Activated effector memory CD4-positive, alpha-beta T cell treated with Interleukin-2 at 50 U/mL for 16 hours (primary cell): ENCODE measurements around the gene FDXACB1.
"Not testable (repeated sequence)": the region's sequence is repeated elsewhere in the genome, so short reads cannot be mapped to it uniquely, and the experiment has no call there.

Experiments used
- DNase-seq: peaks from one replicate; pipeline ENCODE4 v3.0.0-alpha.2; 2020

The FDXACB1 gene

GRCh38 chr11:111908639-111909305 is 29.8 kb upstream of the FDXACB1 start:
- no peak for DNase-seq

- no peak for DNase-seq
Observed at GRCh38 chr11:111906680-111907079, 27.7 kb upstream of the FDXACB1 start.

DNA sequence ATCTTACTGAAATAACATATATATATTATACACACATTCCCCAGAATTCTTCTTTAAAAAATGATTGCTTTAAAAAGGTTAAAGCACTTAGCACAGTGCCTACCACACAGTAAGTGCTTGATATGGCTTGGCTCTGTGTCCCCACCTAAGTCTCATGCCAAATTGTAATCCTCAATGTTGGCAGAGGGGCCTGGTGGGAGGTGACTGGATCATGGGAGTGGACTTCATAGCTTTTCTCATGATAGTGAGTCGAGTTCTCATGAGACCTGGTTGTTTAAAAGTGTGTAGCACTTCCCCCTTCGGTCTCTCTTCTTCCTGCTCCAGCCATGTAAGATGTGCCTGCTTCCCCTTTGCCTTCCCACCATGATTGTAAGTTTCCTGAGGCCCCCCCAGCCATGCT is 26.4 kb upstream of the FDXACB1 start:
- no peak for DNase-seq

DNA sequence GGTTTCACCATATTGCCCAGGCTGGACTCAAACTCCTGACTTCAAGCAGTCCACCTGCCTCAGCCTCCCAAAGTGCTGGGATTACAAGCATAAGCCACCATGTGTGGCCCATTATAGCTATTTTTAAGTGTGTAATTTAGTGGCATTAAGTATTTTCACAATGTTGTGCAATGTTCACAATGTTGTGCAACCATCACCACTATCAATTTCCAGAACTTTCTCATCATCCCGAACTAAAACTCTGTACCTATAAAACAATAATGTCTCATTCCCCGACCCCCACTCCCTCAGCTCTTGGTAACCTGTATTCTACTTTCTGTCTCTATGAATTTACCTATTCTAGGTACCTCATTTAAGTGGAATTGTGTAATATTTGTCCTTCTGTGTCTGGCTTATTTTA is 7.9 kb upstream of the FDXACB1 start:
- DNase-seq = no peak

- no peak for DNase-seq
Observed at GRCh38 chr11:111886032-111886431, 7.1 kb upstream of the FDXACB1 start.

- not testable (repeated sequence) for DNase-seq
Observed at GRCh38 chr11:111885053-111885452, 6.1 kb upstream of the FDXACB1 start.

GRCh38 chr11:111882202-111882601 is 3.2 kb upstream of the FDXACB1 start:
- no peak for DNase-seq

- DNase-seq = no peak
Observed at GRCh38 chr11:111879637-111879960, 634 bp upstream of the FDXACB1 start.

DNA sequence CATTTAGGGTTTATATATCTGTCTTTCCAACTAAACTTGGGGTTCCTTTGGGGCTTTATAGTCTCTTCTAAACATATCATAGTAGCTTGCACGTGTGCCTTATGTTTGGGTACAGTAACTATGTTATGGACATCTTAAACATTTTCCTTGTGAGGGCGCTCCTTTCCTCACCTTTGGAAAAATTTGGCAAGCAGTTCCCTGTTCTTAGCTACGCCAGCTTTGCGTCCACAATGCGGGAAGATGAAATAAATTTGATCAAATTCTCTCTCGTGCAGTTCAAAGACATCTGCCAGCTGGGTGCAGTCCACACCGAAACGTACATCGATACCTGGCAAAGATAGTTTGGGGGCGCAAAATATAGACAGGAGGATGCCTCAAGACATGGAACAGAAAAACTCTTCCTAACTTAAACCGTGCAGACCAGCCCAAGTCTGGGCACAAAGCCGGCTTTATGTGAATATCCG is 548 bp downstream of the FDXACB1 start:
- no peak for DNase-seq

GRCh38 chr11:111871693-111872161 is 7.2 kb downstream of the FDXACB1 start:
- no peak for DNase-seq

GRCh38 chr11:111870886-111871692 is 7.9 kb downstream of the FDXACB1 start, which contains the start of gene ALG9:
ALG9 (minus strand) TSS chr11:111871581; CDS start chr11:111871482, 99 bp downstream.
- DNase-seq = peak; percentile 84

DNA sequence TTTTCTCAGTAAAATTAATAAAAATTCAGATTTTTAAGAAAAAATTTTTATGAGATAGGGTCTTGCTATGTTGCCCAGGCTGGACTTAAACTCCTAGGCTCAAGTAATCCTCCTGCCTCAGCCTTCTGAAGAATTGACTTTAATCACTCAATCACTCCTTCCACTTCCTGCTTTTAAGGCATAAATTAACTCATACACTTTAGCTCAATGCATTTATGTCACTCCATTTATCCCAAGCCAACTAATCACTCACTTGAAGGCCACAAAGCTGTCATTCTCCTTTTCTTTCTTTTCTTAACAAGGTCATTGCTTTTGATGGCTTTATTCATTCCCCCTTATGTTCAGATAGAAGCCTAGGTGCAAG is 8.5 kb downstream of the FDXACB1 start:
- DNase-seq = no peak

GRCh38 chr11:111870113-111870512 is 8.9 kb downstream of the FDXACB1 start:
- no peak for DNase-seq

GRCh38 chr11:111860257-111860656 is 18.7 kb downstream of the FDXACB1 start:
- DNase-seq = no peak

DNA sequence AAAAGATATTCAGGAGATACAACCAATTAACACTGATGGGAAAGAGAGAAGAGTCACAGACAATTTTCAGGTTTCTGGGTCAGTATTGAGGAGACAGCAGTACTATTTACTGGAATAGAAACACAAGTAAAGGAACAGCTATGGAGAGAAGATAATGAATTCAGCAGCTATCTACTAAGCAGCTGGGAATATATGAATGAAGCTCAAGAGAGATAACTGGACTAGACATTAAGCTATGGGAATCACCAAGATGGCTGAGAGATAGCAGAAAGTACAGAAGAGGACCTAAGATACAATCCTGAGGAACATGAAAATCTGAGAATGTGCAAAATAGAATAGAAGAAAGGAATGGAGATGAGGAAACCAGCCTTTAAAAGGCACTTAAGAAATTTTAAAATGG is 23.5 kb downstream of the FDXACB1 start:
- no peak for DNase-seq

GRCh38 chr11:111852103-111852502 is 26.9 kb downstream of the FDXACB1 start:
- DNase-seq = no peak

DNA sequence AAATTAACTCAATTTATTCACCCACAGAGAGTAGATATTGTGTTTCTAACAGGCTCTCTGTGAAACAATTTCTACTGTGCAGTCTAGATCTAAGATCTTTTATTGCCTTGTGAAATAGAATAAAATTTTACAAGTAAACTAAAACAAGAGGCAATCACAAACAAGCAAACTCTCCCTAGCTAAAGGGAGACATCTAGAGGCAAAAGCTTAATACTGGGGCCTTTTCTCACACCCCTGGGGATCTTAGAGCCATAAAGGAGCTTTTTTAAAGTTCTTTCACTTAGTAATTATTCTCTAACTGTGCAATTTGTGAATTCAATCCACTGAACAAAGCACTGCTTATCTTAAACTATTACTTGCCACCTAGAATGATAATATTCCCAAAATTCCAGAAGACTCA is 27.3 kb downstream of the FDXACB1 start:
- DNase-seq = no peak

GRCh38 chr11:111851067-111851466 is 27.9 kb downstream of the FDXACB1 start:
- no peak for DNase-seq

GRCh38 chr11:111849631-111850030 is 29.3 kb downstream of the FDXACB1 start:
- DNase-seq = no peak

GRCh38 chr11:111846636-111847035 is 32.3 kb downstream of the FDXACB1 start:
- no peak for DNase-seq

GRCh38 chr11:111846063-111846462 is 32.9 kb downstream of the FDXACB1 start:
- DNase-seq = no peak

GRCh38 chr11:111845276-111846028 is 33.5 kb downstream of the FDXACB1 start:
- no peak for DNase-seq

DNA sequence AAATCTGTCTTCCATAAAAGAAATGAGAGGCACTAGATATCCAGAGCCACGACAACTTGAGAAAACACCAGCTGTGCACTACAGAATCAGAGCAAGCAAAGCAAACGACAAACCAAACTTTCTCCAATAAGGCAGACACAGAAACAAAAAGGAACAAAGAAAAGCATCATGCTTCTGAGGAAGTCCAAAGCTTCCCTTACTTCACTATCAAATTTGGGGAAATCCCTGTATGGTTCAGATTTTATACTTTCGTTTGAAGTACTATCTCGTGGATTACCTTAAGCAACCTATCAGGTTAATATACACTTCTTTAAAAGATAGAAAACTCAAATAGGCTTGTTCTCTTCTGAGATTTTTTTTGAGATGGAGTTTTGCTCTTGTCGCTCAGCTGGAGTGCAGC is 35.3 kb downstream of the FDXACB1 start:
- DNase-seq = no peak
